A549 (cell line): Measurements from ENCODE around the gene DUS3L. TPM values are rescaled to one million over a fixed set of nuclear protein-coding genes. Genes with fewer than 3 reads are reported as not detected.

Experiments used
- ATAC-seq, 2 experiments: fragments of 200-7000 bp in 1 of 2; fragments of >200 bp in 1 of 2; cut with Nextera tagmentation in 1 of 2; cut with Tn5 transposase in 1 of 2; 3 replicates each; pipeline versions ENCODE4 v1.8.0 to v1.9.1; 2018 to 2020; ENCODE audit warnings: mild to moderate bottlenecking in 1 of 2, moderate library complexity in 1 of 2
- CTCF ChIA-PET: fragments of 300-600 bp; sonication (Branson Sonifier 250); formaldehyde crosslinking; extraction: SDS; loops from one replicate; lab custom pipeline; 2021; ENCODE audit warnings: antibody characterized with exemption, inconsistent platforms; lab: Yijun Ruan, JAX
- POLR2A ChIA-PET: fragments of 350-600 bp; formaldehyde crosslinking; extraction: SDS; loops from one replicate; lab custom pipeline; 2021; ENCODE audit warnings: antibody characterized with exemption, inconsistent platforms; lab: Yijun Ruan, JAX
- DNase-seq, 2 experiments: peaks; one replicate each; pipeline versions ENCODE4 v3.0.0 to v3.0.0-alpha.2; 2011 to 2016; ENCODE audit warnings: low read depth in 1 of 2, low spot score in 1 of 2
- FAIRE-seq: peaks from 2 replicates; lab custom pipeline; 2011; peaks lifted over from hg19 to GRCh38; lab: Jason Lieb, UNC
- H3K27ac ChIP-seq, 2 experiments: fragments of >200 bp; sonication (Bioruptor Twin); formaldehyde crosslinking; 3 replicates each; pipeline ENCODE4 v1.5.1; 2016 to 2017
- H3K4me1 ChIP-seq: fragments of >200 bp; sonication (Bioruptor Twin); formaldehyde crosslinking; 3 replicates; pipeline ENCODE4 v1.6.1; 2016
- H3K4me2 ChIP-seq: fragments of >200 bp; sonication (Bioruptor Twin); formaldehyde crosslinking; 3 replicates; pipeline ENCODE4 v1.6.1; 2016
- H3K4me3 ChIP-seq: fragments of >200 bp; sonication (Bioruptor Twin); formaldehyde crosslinking; 3 replicates; pipeline ENCODE4 v1.5.1; 2016
- H3K9me3 ChIP-seq: fragments of >200 bp; sonication (Bioruptor Twin); formaldehyde crosslinking; 3 replicates; pipeline ENCODE4 v1.6.1; 2016
- CBX2 ChIP-seq: fragments of 200-600 bp; sonication (generic); IDR thresholded peaks from 2 replicates; pipeline ENCODE4 v1.6.1; 2016; ENCODE audit warnings: low read depth, mild to moderate bottlenecking, borderline replicate concordance
- CEBPB ChIP-seq, 2 experiments: fragments of >200 bp in 1 of 2; sonication (Bioruptor Twin) in 1 of 2; formaldehyde crosslinking in 1 of 2; IDR thresholded peaks; 2 replicates each; pipeline ENCODE4 v1.6.1; 2012 to 2016
- CHD2 ChIP-seq: fragments of 150-350 bp; IDR thresholded peaks from 2 replicates; pipeline ENCODE4 v1.6.1; 2014; ENCODE audit warnings: low read length; ENCODE audit not compliant: partially characterized antibody
- CHD4 ChIP-seq: fragments of 200-600 bp; sonication (generic); IDR thresholded peaks from 2 replicates; pipeline ENCODE4 v1.6.1; 2016; ENCODE audit warnings: antibody characterized with exemption, mild to moderate bottlenecking, borderline replicate concordance
- ELK1 ChIP-seq: fragments of 150-350 bp; IDR thresholded peaks from 2 replicates; pipeline ENCODE4 v1.6.1; 2014; ENCODE audit warnings: low read depth, mild to moderate bottlenecking, low read length
- EP300 ChIP-seq, 2 experiments: fragments of >200 bp; sonication (Bioruptor Twin); formaldehyde crosslinking; IDR thresholded peaks; 2 replicates in 1 of 2; 3 replicates in 1 of 2; pipeline ENCODE4 v1.6.1; 2016 to 2017
- FOXS1 ChIP-seq: fragments of 250-450 bp; sonication (Bioruptor Pico); IDR thresholded peaks from 2 replicates; pipeline ENCODE4 v1.5.0; 2020; ENCODE audit warnings: mild to moderate bottlenecking, moderate library complexity
- HDAC2 ChIP-seq: fragments of 200-600 bp; sonication (generic); IDR thresholded peaks from 2 replicates; pipeline ENCODE4 v1.6.1; 2016
- HOXB13 ChIP-seq: fragments of 250-450 bp; sonication (Bioruptor Pico); IDR thresholded peaks from 2 replicates; pipeline ENCODE4 v1.5.0; 2020; ENCODE audit warnings: low read depth, mild to moderate bottlenecking, moderate library complexity
- HOXB5 ChIP-seq: fragments of 250-450 bp; sonication (Bioruptor Pico); IDR thresholded peaks from 2 replicates; pipeline ENCODE4 v1.5.0; 2020; ENCODE audit warnings: mild to moderate bottlenecking, moderate library complexity
- JUN ChIP-seq, 2 experiments: fragments of >200 bp; sonication (Bioruptor Twin); formaldehyde crosslinking; IDR thresholded peaks; 2 replicates in 1 of 2; 3 replicates in 1 of 2; pipeline ENCODE4 v1.6.1; 2016 to 2017
- KDM1A ChIP-seq: fragments of 200-600 bp; sonication (generic); IDR thresholded peaks from 2 replicates; pipeline ENCODE4 v1.6.1; 2016; ENCODE audit warnings: low read depth, mild to moderate bottlenecking
- KDM5A ChIP-seq: fragments of 200-600 bp; sonication (generic); IDR thresholded peaks from 2 replicates; pipeline ENCODE4 v1.6.1; 2016; ENCODE audit warnings: antibody characterized with exemption, mild to moderate bottlenecking
- MAX ChIP-seq: IDR thresholded peaks from 2 replicates; pipeline ENCODE4 v1.6.1; 2012
- MAZ ChIP-seq: fragments of 150-350 bp; IDR thresholded peaks from 2 replicates; pipeline ENCODE4 v1.6.1; 2014; ENCODE audit warnings: antibody characterized with exemption, low read depth, low read length, borderline replicate concordance
- MYC ChIP-seq: IDR thresholded peaks from 2 replicates; pipeline ENCODE4 v1.6.1; 2012; ENCODE audit warnings: mild to moderate bottlenecking, inconsistent platforms, low read length, improper control_type of control experiment, borderline replicate concordance
- NFE2L2 ChIP-seq: fragments of 150-350 bp; conservative IDR thresholded peaks from 2 replicates; pipeline ENCODE4 v1.6.1; 2014; ENCODE audit warnings: low read length
- NPAS2 ChIP-seq: fragments of 250-450 bp; sonication (Bioruptor Pico); IDR thresholded peaks from 2 replicates; pipeline ENCODE4 v1.8.0; 2022; ENCODE audit warnings: mild to moderate bottlenecking, moderate library complexity, borderline replicate concordance
- NR3C1 ChIP-seq: fragments of >200 bp; sonication (Bioruptor Twin); formaldehyde crosslinking; IDR thresholded peaks from 3 replicates; pipeline ENCODE4 v1.6.1; 2017
- PBX3 ChIP-seq: IDR thresholded peaks from 2 replicates; pipeline ENCODE4 v1.6.1; 2012
- POLR2AphosphoS2 ChIP-seq: conservative IDR thresholded peaks from 2 replicates; pipeline ENCODE4 v1.6.1; 2012; ENCODE audit warnings: low read length, improper control_type of control experiment, inconsistent platforms
- RARB ChIP-seq: fragments of 250-450 bp; sonication (Bioruptor Pico); IDR thresholded peaks from 2 replicates; pipeline ENCODE4 v1.8.0; 2021; ENCODE audit warnings: mild to moderate bottlenecking, moderate library complexity
- SMC3 ChIP-seq: fragments of >200 bp; sonication (Bioruptor Twin); formaldehyde crosslinking; IDR thresholded peaks from 3 replicates; pipeline ENCODE4 v1.6.1; 2018; ENCODE audit warnings: inconsistent platforms
- ZC3H11A ChIP-seq: fragments of 450-650 bp; IDR thresholded peaks from 2 replicates; pipeline ENCODE4 v1.6.1; 2014; ENCODE audit warnings: antibody characterized with exemption, mild to moderate bottlenecking
- WGBS: methylation state at CpG from one replicate; pipeline ENCODE4 v1.1.6; 2017; ENCODE audit errors: missing lambda C conversion rate; 5-methylcytosine and 5-hydroxymethylcytosine counted together
- polyA plus RNA-seq, 4 experiments: library from polyadenylated mRNA; depleted of rRNA in 3 of 4; stranded (reverse); fragments of >200 nt; fragmentation: RNase III in 1 of 4; extraction: RNeasy Plus Mini Kit Qiagen cat#74134 plus additional on column Dnase treatment in 1 of 4; gene quantifications; 2 replicates in 3 of 4; 3 replicates in 1 of 4; pipeline ENCODE4 v1.2.3, GENCODE V29; 2011 to 2017
- TF ChIP-seq, protein P1 (sequence below): fragments of >200 bp; sonication (Bioruptor Twin); formaldehyde crosslinking; IDR thresholded peaks from 2 replicates; pipeline ENCODE4 v1.6.1; 2016
- TF ChIP-seq, protein P2 (sequence below): IDR thresholded peaks from 2 replicates; pipeline ENCODE4 v1.6.1; 2012; ENCODE audit warnings: low read depth, borderline replicate concordance

The DUS3L gene
- polyA plus RNA-seq, 2 of the 4 experiments (the other 2 are of a cell fraction), result 16.3 to 26.9 TPM

GRCh38 chr19:5820785-5821184, 29.8 kb upstream of the DUS3L start:
- Histone ChIP-seq H3K4me2 (no peak overlapping the region), H3K4me1 (0 out of 3 replicates have a peak, but pooled peaks cover 7% of the 10 kb centered on the region), H3K4me3 (no peak overlapping the region), H3K9me3 (no peaks in the 10 kb centered on the region), H3K27ac (no peak overlapping the region)
- WGBS, result 49% methylated on average over 6 of the region's 6 CpGs
- TF ChIP-seq KDM5A (no peak), ELK1 (no peak), RARB (no peak), SMC3 (no peak), MYC (no peak), FOXS1 (no peak), CBX2 (no peak), POLR2AphosphoS2 (no peak), NR3C1 (no peak), HOXB13 (no peak), CHD4 (no peak)
- TF ChIP-seq, protein P1, sequence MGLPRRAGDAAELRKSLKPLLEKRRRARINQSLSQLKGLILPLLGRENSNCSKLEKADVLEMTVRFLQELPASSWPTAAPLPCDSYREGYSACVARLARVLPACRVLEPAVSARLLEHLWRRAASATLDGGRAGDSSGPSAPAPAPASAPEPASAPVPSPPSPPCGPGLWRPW, result no peak
- DNase-seq, result no peak
- ChIA-PET CTCF (interaction anchor here (0.9 to 8.5 kb wide), 4 partner anchors 9 to 17 kb away, joined by 4 to 74 read pairs (median 6); partner anchors contain the start of gene NRTN), POLR2A (no interaction called here)
- FAIRE-seq, result no peak
- no peak for ATAC-seq

DNA sequence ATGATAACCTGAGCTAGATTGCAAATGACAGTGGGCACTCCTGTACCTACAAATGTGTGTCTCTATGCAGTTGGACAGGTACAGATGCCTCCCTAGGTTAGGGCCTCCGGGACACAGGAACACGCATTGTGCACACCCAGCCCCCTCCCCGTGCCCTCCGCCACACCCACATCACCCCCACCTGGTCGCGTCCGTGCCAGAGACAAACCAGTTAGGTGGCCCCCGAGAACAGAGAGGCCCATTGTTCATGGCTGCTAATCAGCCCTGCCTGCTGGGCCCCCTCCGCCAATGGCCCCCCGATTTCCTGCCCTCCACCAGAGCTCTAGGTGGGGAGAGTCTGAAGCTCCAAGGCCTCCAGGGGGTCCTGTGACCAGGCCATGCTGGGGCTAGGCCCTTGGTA, 27.6 kb upstream of the DUS3L start:
- no peak for ATAC-seq
- Histone ChIP-seq H3K4me1 (0 out of 3 replicates have a peak, but pooled peaks cover 7% of the 10 kb centered on the region), H3K4me2 (no peak overlapping the region), H3K4me3 (no peak overlapping the region), H3K9me3 (no peaks in the 10 kb centered on the region), H3K27ac (no peak overlapping the region)
- no peak for DNase-seq
- CTCF ChIA-PET, result interaction anchor here (0.7 to 2.2 kb wide), 2 partner anchors 15 to 74 kb away, joined by 3 to 14 read pairs; no protein-coding TSS in a partner anchor
- WGBS, result 92% methylated on average over 2 of the region's 10 CpGs
- TF ChIP-seq MAX, result no peak
- no peak for TF ChIP-seq MAZ
- TF ChIP-seq CHD2, result no peak
- no peak for TF ChIP-seq NFE2L2
- POLR2A ChIA-PET, result no interaction called here
- FAIRE-seq, result no peak

GRCh38 chr19:5817218-5817617, 26.3 kb upstream of the DUS3L start:
- FAIRE-seq, result no peak

More at GRCh38 chr19:5817218-5817617, 26.3 kb upstream of the DUS3L start:
- H3K9me3 ChIP-seq, result no peaks in the 10 kb centered on the region
- CTCF ChIA-PET, result no interaction called here
- H3K4me2 ChIP-seq, result no peak overlapping the region
- DNase-seq (no peak), ATAC-seq (no peak)
- H3K4me1 ChIP-seq, result 0 out of 3 replicates have a peak, but pooled peaks cover 3% of the 10 kb centered on the region
- 66% methylated on average over 2 of the region's 2 CpGs for WGBS
- POLR2A ChIA-PET, result no interaction called here
- no peak for TF ChIP-seq JUN (IDR thresholded peaks at IDR 0.05)
- no peak for TF ChIP-seq CHD4
- TF ChIP-seq, protein P1, result no peak
- TF ChIP-seq HOXB5 (CRISPR knock-in tag), result no peak
- no peak for TF ChIP-seq HDAC2
- TF ChIP-seq RARB, result no peak
- no peak for TF ChIP-seq MYC
- TF ChIP-seq KDM1A, result no peak
- TF ChIP-seq NR3C1, result no peak
- TF ChIP-seq ZC3H11A, result no peak
- TF ChIP-seq, protein P2, sequence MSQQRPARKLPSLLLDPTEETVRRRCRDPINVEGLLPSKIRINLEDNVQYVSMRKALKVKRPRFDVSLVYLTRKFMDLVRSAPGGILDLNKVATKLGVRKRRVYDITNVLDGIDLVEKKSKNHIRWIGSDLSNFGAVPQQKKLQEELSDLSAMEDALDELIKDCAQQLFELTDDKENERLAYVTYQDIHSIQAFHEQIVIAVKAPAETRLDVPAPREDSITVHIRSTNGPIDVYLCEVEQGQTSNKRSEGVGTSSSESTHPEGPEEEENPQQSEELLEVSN, result no peak
- no peak for TF ChIP-seq PBX3
- no peak for TF ChIP-seq NPAS2
- TF ChIP-seq EP300 (IDR thresholded peaks at IDR 0.05), result no peak
- TF ChIP-seq CEBPB (IDR thresholded peaks at IDR 0.05), result no peak
- TF ChIP-seq KDM5A, result no peak
- TF ChIP-seq, all 56 proteins: peak for 0
- Histone ChIP-seq H3K4me3 (no peak overlapping the region), H3K27ac (no peak overlapping the region)
